Embryonic facial prominence (tissue), 1 donor: Measurements from ENCODE around the gene SLC10A7.

ENCODE experiments used
- DNase-seq: peaks from one replicate; pipeline ENCODE4 v3.0.0-alpha.2; 2016; ENCODE audit errors: extremely low spot score

The SLC10A7 gene

GRCh38 chr4:146439437-146439836 lies 82.3 kb downstream of the SLC10A7 start:
- DNase-seq: no peak

GRCh38 chr4:146437778-146438177 lies 84.0 kb downstream of the SLC10A7 start:
- DNase-seq: no peak

GRCh38 chr4:146436423-146437162 lies 85.1 kb downstream of the SLC10A7 start:
- no peak for DNase-seq

GRCh38 chr4:146435962-146436361 lies 85.8 kb downstream of the SLC10A7 start:
- DNase-seq: no peak

GRCh38 chr4:146432065-146432464 lies 89.7 kb downstream of the SLC10A7 start:
- DNase-seq: no peak

- no peak for DNase-seq
Measured at GRCh38 chr4:146428298-146428697, 93.4 kb downstream of the SLC10A7 start.

GRCh38 chr4:146417822-146418221 lies 103.9 kb downstream of the SLC10A7 start:
- no peak for DNase-seq

- DNase-seq: no peak
Measured at GRCh38 chr4:146415829-146416228, 105.9 kb downstream of the SLC10A7 start.

GRCh38 chr4:146407669-146408084 lies 114.1 kb downstream of the SLC10A7 start:
- DNase-seq: no peak

- no peak for DNase-seq
Measured at GRCh38 chr4:146407257-146407656, 114.5 kb downstream of the SLC10A7 start.

GRCh38 chr4:146401274-146401673 lies 120.5 kb downstream of the SLC10A7 start:
- no peak for DNase-seq

GRCh38 chr4:146398896-146399445 lies 122.8 kb downstream of the SLC10A7 start:
- DNase-seq: no peak

- DNase-seq: no peak
Measured at GRCh38 chr4:146398404-146398803, 123.3 kb downstream of the SLC10A7 start.

GRCh38 chr4:146389561-146389960 lies 132.2 kb downstream of the SLC10A7 start:
- no peak for DNase-seq

GRCh38 chr4:146382194-146382593 lies 139.5 kb downstream of the SLC10A7 start:
- no peak for DNase-seq

GRCh38 chr4:146381263-146381872 lies 140.4 kb downstream of the SLC10A7 start:
- DNase-seq: no peak

GRCh38 chr4:146379744-146380143 lies 142.0 kb downstream of the SLC10A7 start:
- no peak for DNase-seq

- DNase-seq: no peak
Measured at GRCh38 chr4:146371812-146372211, 149.9 kb downstream of the SLC10A7 start.

GRCh38 chr4:146370841-146371240 lies 150.9 kb downstream of the SLC10A7 start:
- no peak for DNase-seq

GRCh38 chr4:146369446-146369845 lies 152.3 kb downstream of the SLC10A7 start:
- DNase-seq: no peak

GRCh38 chr4:146368209-146368608 lies 153.5 kb downstream of the SLC10A7 start:
- DNase-seq: no peak

- no peak for DNase-seq
Measured at GRCh38 chr4:146367347-146367746, 154.4 kb downstream of the SLC10A7 start.

- DNase-seq: no peak
Measured at GRCh38 chr4:146359771-146360170, 162.0 kb downstream of the SLC10A7 start.
